ENCODE data around the gene IRX6. TPM values are rescaled to one million over a fixed set of nuclear protein-coding genes. Genes with fewer than 3 reads are reported as not detected.

Gene IRX6
- 5.5 TPM for polyA plus RNA-seq (ENCODE audit: insufficient read length)
- long read RNA-seq, donor 1: 0 reads
- long read RNA-seq, donor 2: 0 reads
- long read RNA-seq, donor 3, partial matches to known transcripts: 0 of 2 reads
- long read RNA-seq, donor 3, other reads (novel, unspliced or antisense): 0 of 2 reads
- long read RNA-seq, donor 4: 0 reads
- long read RNA-seq, donor 5, partial matches to known transcripts: 0 of 2 reads
- long read RNA-seq, donor 5, other reads (novel, unspliced or antisense): 0 of 2 reads
- long read RNA-seq, donor 6, partial matches to known transcripts: 0 of 1 reads
- long read RNA-seq, donor 6, other reads (novel, unspliced or antisense): 0 of 1 reads
- long read RNA-seq, donor 7, partial matches to known transcripts: 0 of 2 reads
- long read RNA-seq, donor 7, other reads (novel, unspliced or antisense): 0 of 2 reads
- long read RNA-seq, donor 8: 0 reads

GRCh38 chr16:55323637-55324271 is at the start of gene IRX6:
IRX6 (plus strand) TSS chr16:55324203; CDS start chr16:55325092, 889 bp downstream.
- peak; percentile 60 for DNase-seq

GRCh38 chr16:55274391-55274790 is 49.6 kb upstream of the IRX6 start:
- no peak for DNase-seq

GRCh38 chr16:55275167-55275566 is 48.8 kb upstream of the IRX6 start:
- DNase-seq: no peak

- DNase-seq: no peak
These were observed 48.1 kb upstream of the IRX6 start for GRCh38 chr16:55275869-55276268.

GRCh38 chr16:55277536-55277935 is 46.5 kb upstream of the IRX6 start:
- no peak for DNase-seq

- DNase-seq: no peak
These were observed 44.4 kb upstream of the IRX6 start for GRCh38 chr16:55279598-55279997.

GRCh38 chr16:55280587-55280986 is 43.4 kb upstream of the IRX6 start:
- DNase-seq: no peak

GRCh38 chr16:55282441-55282840 is 41.6 kb upstream of the IRX6 start:
- DNase-seq: no peak

- DNase-seq: no peak
These were observed 39.9 kb upstream of the IRX6 start for GRCh38 chr16:55283812-55284717.

GRCh38 chr16:55284718-55285099 is 39.3 kb upstream of the IRX6 start:
- DNase-seq: no peak

- no peak for DNase-seq
These were observed 38.4 kb upstream of the IRX6 start for GRCh38 chr16:55285586-55285985.

GRCh38 chr16:55289353-55289752 is 34.6 kb upstream of the IRX6 start:
- DNase-seq: no peak

- no peak for DNase-seq
These were observed 32.2 kb upstream of the IRX6 start for GRCh38 chr16:55291847-55292246.

- no peak for DNase-seq
These were observed 31.5 kb upstream of the IRX6 start for GRCh38 chr16:55292491-55292890.

GRCh38 chr16:55294129-55294528 is 29.9 kb upstream of the IRX6 start:
- DNase-seq: no peak

GRCh38 chr16:55294931-55295342 is 29.1 kb upstream of the IRX6 start:
- DNase-seq: no peak

GRCh38 chr16:55297062-55297909 is 26.7 kb upstream of the IRX6 start:
- peak; percentile 80 for DNase-seq

GRCh38 chr16:55297910-55298479 is 26.0 kb upstream of the IRX6 start:
- DNase-seq: no peak

GRCh38 chr16:55301385-55302008 is 22.5 kb upstream of the IRX6 start:
- DNase-seq: no peak

- no peak for DNase-seq
These were observed 21.4 kb upstream of the IRX6 start for GRCh38 chr16:55302635-55303034.

GRCh38 chr16:55308973-55309372 is 15.0 kb upstream of the IRX6 start:
- DNase-seq: no peak

All from left kidney (tissue), 8 donors.